MG63 (cell line): Measurements from ENCODE around the gene PCDHA1. TPM values are rescaled to one million over a fixed set of nuclear protein-coding genes. Genes with fewer than 3 reads are reported as not detected.

ENCODE experiments used
- DNase-seq: peaks from one replicate; pipeline ENCODE4 v3.0.0-alpha.2; 2020
- H3K27me3 ChIP-seq: fragments of 250-450 bp; sonication (Bioruptor Pico); 2 replicates; pipeline ENCODE4 v1.5.1; 2020; ENCODE audit warnings: mild to moderate bottlenecking, moderate library complexity
- H3K36me3 ChIP-seq: fragments of 250-450 bp; sonication (Bioruptor Pico); 2 replicates; pipeline ENCODE4 v1.5.1; 2020; ENCODE audit warnings: mild to moderate bottlenecking, moderate library complexity
- H3K4me3 ChIP-seq: fragments of 250-450 bp; sonication (Bioruptor Pico); 2 replicates; pipeline ENCODE4 v1.5.1; 2020; ENCODE audit warnings: mild to moderate bottlenecking, moderate library complexity
- H3K9me3 ChIP-seq: fragments of 250-450 bp; sonication (Bioruptor Pico); 2 replicates; pipeline ENCODE4 v1.5.1; 2020; ENCODE audit warnings: mild to moderate bottlenecking, moderate library complexity
- total RNA-seq: library from RNA; depleted of rRNA; stranded (reverse); fragments of >200 nt; shearing (Covaris generic); gene quantifications from 2 replicates; pipeline ENCODE4 v1.2.3, GENCODE V29; 2014; ENCODE audit warnings: low replicate concordance; rRNA removed

Gene PCDHA1
- total RNA-seq, 1 experiment from 2014 or later = not detected

DNA sequence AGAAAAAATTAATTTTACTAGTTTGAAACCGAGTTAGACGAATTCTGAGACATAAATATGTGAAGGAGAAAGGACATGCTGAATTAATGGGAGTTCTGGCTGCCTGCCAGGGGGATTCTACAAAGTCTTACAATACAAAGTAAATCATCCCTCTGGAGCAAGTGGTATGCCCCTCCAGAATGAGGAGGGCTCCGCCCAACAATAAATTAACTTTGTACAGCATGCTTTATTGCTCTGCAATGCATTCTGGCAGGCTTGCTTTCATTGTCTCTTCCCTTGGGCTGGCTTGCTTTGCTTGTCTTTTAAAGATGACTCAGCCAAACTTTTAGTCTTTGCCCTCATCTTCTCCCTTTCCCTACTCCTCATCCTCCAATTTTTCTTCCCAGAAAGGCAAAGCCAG, 253.6 kb downstream of the PCDHA1 start:
- DNase-seq = no peak
- Histone ChIP-seq H3K4me3 (no peak overlapping the region), H3K27me3 (0 out of 2 replicates have a peak, but pooled peaks cover 6% of the 10 kb centered on the region), H3K36me3 (no peaks in the 10 kb centered on the region), H3K9me3 (peaks cover 7% of the 10 kb centered on the region)

- H3K27me3 ChIP-seq = 0 out of 2 replicates have a peak, but pooled peaks cover 5% of the 10 kb centered on the region
- H3K9me3 ChIP-seq = peaks cover 7% of the 10 kb centered on the region
- H3K36me3 ChIP-seq = no peaks in the 10 kb centered on the region
- DNase-seq = no peak
- H3K4me3 ChIP-seq = no peak overlapping the region
Observed at GRCh38 chr5:141040093-141040770, 254.3 kb downstream of the PCDHA1 start.

DNA sequence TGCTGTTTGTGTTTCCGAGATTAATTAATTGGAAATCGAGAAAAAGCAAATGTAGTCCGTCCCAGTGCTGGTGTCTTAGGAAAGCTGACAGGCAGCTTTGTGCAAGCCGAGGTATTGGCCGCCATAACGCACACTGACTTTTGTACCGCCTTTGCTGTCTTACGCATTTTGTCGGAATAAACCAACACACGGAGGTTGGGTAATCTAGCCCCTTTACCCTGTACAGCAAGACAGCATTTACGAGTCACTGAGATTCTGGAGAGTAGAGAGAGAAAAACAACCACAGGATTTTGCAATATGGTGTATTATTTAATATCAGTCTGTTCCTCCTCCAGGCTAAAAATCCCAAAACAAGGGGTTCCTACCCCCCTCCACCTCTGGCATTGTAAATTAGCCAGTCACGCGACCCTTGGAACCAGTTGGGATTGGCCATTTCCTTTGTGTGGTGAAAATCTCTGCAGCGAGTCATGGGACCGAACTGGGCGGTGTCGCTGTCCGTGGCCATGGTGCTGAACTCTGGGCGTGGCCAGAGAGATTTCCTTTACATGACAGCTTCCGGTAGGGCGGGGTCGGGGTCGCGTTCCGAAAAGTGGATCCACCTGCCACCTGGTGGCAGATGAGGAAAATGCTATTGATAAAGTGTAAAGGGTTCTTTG, 255.0 kb downstream of the PCDHA1 start:
- H3K27me3 ChIP-seq = no peaks in the 10 kb centered on the region
- H3K4me3 ChIP-seq = no peak overlapping the region
- peak; percentile 87 for DNase-seq
- H3K36me3 ChIP-seq = no peaks in the 10 kb centered on the region
- peaks cover 7% of the 10 kb centered on the region for H3K9me3 ChIP-seq

DNA sequence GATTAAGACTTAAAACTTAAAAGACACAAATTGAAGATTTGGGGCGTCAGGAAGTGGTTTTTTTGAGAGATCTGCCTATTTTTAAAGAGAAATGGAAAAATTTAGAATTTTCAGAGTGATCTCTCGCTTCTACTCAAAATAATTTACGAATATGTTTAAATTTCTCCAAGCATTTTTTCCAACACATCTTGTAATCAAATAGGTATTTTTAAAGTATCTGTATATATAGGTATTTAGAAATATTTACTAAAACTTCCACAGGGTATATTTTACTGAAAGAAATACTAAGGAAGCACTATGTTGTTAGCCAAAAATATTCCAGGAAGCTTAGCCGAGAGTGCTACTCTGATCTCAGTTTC, 255.5 kb downstream of the PCDHA1 start:
- H3K27me3 ChIP-seq = no peaks in the 10 kb centered on the region
- DNase-seq = no peak
- H3K36me3 ChIP-seq = no peaks in the 10 kb centered on the region
- H3K4me3 ChIP-seq = no peak overlapping the region
- H3K9me3 ChIP-seq = peaks cover 7% of the 10 kb centered on the region

- Histone ChIP-seq H3K36me3 (no peaks in the 10 kb centered on the region), H3K9me3 (peaks cover 7% of the 10 kb centered on the region), H3K4me3 (no peak overlapping the region), H3K27me3 (no peaks in the 10 kb centered on the region)
- no peak for DNase-seq
Observed at GRCh38 chr5:141042555-141042954, 256.6 kb downstream of the PCDHA1 start.

GRCh38 chr5:141050622-141051520, 264.9 kb downstream of the PCDHA1 start, which contains the start of gene PCDHB1:
Gene PCDHB1 (plus strand): TSS chr5:141051374. CDS start chr5:141051471, 97 bp downstream.
- Histone ChIP-seq H3K9me3 (0 out of 2 replicates have a peak, but pooled peaks cover 2% of the 10 kb centered on the region), H3K36me3 (no peaks in the 10 kb centered on the region), H3K27me3 (peaks cover 17% of the 10 kb centered on the region), H3K4me3 (no peak within 1 kb of the TSS)
- no peak for DNase-seq

- Histone ChIP-seq H3K4me3 (no peak overlapping the region), H3K9me3 (0 out of 2 replicates have a peak, but pooled peaks cover 2% of the 10 kb centered on the region), H3K27me3 (peaks cover 17% of the 10 kb centered on the region), H3K36me3 (no peaks in the 10 kb centered on the region)
- DNase-seq = no peak
Observed at GRCh38 chr5:141051521-141051866, 265.6 kb downstream of the PCDHA1 start.

Other genes with a start within 250 kb of the PCDHA1 start
- 4.0 and 4.5 TPM in 2 replicates for gene EIF4EBP3, start 238.5 kb upstream of the PCDHA1 start, total RNA-seq
- gene SRA1, start 228.7 kb upstream of the PCDHA1 start, total RNA-seq = 62.1 and 92.9 TPM in 2 replicates
- gene APBB3, start 221.5 kb upstream of the PCDHA1 start, total RNA-seq = 7.2 and 12.5 TPM in 2 replicates
- gene SLC35A4, start 221.3 kb upstream of the PCDHA1 start, total RNA-seq = 21.7 and 24.8 TPM in 2 replicates
- gene CD14, start 153.0 kb upstream of the PCDHA1 start, total RNA-seq = 0.49 and 2.6 TPM in 2 replicates
- 5.5 and 10.7 TPM in 2 replicates for gene TMCO6, start 146.7 kb upstream of the PCDHA1 start, total RNA-seq
- 86.0 and 94.5 TPM in 2 replicates for gene NDUFA2, start 138.5 kb upstream of the PCDHA1 start, total RNA-seq
- 53.6 and 96.7 TPM in 2 replicates for gene IK, start 138.3 kb upstream of the PCDHA1 start, total RNA-seq
- gene WDR55, start 121.2 kb upstream of the PCDHA1 start, total RNA-seq = 28.8 and 38.9 TPM in 2 replicates
- gene DND1, start 112.6 kb upstream of the PCDHA1 start, total RNA-seq = 0.94 TPM in 1 of 2 replicates, not detected in the other
- 96.9 and 116 TPM in 2 replicates for gene HARS1, start 94.8 kb upstream of the PCDHA1 start, total RNA-seq
- gene HARS2, start 94.7 kb upstream of the PCDHA1 start, total RNA-seq = 41.8 and 50.1 TPM in 2 replicates
- 72.7 and 90.9 TPM in 2 replicates for gene ZMAT2, start 85.7 kb upstream of the PCDHA1 start, total RNA-seq
- 0.44 TPM in 1 of 2 replicates, not detected in the other for gene PCDHA2, start 8.7 kb downstream of the PCDHA1 start, total RNA-seq
- gene PCDHA3, start 14.9 kb downstream of the PCDHA1 start, total RNA-seq = not detected in 2 replicates
- gene PCDHA4, start 20.9 kb downstream of the PCDHA1 start, total RNA-seq = not detected in 2 replicates
- gene PCDHA5, start 35.5 kb downstream of the PCDHA1 start, total RNA-seq = not detected in 2 replicates
- 0.86 TPM in 1 of 2 replicates, not detected in the other for gene PCDHA6, start 41.8 kb downstream of the PCDHA1 start, total RNA-seq
- 0.10 TPM in 1 of 2 replicates, not detected in the other for gene PCDHA7, start 48.1 kb downstream of the PCDHA1 start, total RNA-seq
- not detected in 2 replicates for gene PCDHA8, start 55.0 kb downstream of the PCDHA1 start, total RNA-seq
- not detected in 2 replicates for gene PCDHA9, start 62.2 kb downstream of the PCDHA1 start, total RNA-seq
- gene PCDHA10, start 69.8 kb downstream of the PCDHA1 start, total RNA-seq = not detected in 2 replicates
- not detected in 2 replicates for gene PCDHA11, start 82.8 kb downstream of the PCDHA1 start, total RNA-seq
- gene PCDHA12, start 89.2 kb downstream of the PCDHA1 start, total RNA-seq = not detected in 2 replicates
- not detected in 2 replicates for gene PCDHA13, start 96.0 kb downstream of the PCDHA1 start, total RNA-seq
- not detected in 2 replicates for gene PCDHAC1, start 140.2 kb downstream of the PCDHA1 start, total RNA-seq
- 0.07 TPM in 1 of 2 replicates, not detected in the other for gene PCDHAC2, start 180.3 kb downstream of the PCDHA1 start, total RNA-seq